ENCODE measurements around the gene SHROOM3.

DNA sequence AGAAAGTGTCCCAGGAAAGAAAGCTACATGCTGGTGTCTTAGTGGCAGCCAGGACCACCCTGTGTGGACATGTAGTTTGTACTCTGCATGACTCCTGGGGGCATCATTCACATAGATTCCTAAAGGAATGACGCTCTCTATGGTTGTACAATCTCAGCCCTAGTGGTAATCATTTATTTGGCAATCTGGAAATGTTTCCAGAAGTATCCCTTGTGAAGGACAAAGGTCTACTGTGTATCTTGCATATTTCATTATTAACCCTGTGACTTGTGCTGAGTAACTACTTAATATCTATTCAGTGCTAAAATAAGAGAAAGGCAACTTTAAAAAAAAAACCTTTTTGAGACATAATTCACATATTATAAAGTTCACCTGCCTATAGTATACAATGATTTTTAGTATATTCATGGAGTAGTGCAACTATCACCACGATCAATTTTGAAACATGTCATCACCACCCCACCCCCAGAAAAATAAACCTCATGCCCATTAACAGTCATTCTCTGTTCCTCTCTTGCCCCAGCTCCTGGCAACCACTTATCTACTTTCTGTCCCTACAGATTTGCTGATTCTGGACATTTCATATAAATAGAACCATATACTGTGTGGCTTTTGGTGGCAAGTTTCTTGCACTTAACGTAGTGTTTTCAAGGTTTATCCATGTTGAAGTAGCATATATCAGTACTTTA lies 51.7 kb downstream of the SHROOM3 start:
- TF ChIP-seq, protein P1, sequence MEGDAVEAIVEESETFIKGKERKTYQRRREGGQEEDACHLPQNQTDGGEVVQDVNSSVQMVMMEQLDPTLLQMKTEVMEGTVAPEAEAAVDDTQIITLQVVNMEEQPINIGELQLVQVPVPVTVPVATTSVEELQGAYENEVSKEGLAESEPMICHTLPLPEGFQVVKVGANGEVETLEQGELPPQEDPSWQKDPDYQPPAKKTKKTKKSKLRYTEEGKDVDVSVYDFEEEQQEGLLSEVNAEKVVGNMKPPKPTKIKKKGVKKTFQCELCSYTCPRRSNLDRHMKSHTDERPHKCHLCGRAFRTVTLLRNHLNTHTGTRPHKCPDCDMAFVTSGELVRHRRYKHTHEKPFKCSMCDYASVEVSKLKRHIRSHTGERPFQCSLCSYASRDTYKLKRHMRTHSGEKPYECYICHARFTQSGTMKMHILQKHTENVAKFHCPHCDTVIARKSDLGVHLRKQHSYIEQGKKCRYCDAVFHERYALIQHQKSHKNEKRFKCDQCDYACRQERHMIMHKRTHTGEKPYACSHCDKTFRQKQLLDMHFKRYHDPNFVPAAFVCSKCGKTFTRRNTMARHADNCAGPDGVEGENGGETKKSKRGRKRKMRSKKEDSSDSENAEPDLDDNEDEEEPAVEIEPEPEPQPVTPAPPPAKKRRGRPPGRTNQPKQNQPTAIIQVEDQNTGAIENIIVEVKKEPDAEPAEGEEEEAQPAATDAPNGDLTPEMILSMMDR (IDR thresholded peaks at IDR 0.05), result no peak
- TF ChIP-seq POLR2A (IDR thresholded peaks at IDR 0.05), result no peak
